Measurements from ENCODE around the gene KRTAP10-1.

GRCh38 chr21:44514746-44515358 lies 25.1 kb downstream of the KRTAP10-1 start:
- TF ChIP-seq CTCF (conservative IDR thresholded peaks at IDR 0.05) (no peak), ZFX (IDR thresholded peaks at IDR 0.05) (no peak)
